Erythroblast (primary cell): Measurements from ENCODE around the gene CAMKK2.

Source experiments
- GATA1 ChIP-seq: IDR thresholded peaks from 2 replicates; pipeline ENCODE4 v1.6.1; 2011; ENCODE audit warnings: low read depth, mild to moderate bottlenecking, control low read depth, low read length, moderate library complexity
- POLR2A ChIP-seq: IDR thresholded peaks from 2 replicates; pipeline ENCODE4 v1.6.1; 2011; ENCODE audit warnings: mild to moderate bottlenecking, low read length

DNA sequence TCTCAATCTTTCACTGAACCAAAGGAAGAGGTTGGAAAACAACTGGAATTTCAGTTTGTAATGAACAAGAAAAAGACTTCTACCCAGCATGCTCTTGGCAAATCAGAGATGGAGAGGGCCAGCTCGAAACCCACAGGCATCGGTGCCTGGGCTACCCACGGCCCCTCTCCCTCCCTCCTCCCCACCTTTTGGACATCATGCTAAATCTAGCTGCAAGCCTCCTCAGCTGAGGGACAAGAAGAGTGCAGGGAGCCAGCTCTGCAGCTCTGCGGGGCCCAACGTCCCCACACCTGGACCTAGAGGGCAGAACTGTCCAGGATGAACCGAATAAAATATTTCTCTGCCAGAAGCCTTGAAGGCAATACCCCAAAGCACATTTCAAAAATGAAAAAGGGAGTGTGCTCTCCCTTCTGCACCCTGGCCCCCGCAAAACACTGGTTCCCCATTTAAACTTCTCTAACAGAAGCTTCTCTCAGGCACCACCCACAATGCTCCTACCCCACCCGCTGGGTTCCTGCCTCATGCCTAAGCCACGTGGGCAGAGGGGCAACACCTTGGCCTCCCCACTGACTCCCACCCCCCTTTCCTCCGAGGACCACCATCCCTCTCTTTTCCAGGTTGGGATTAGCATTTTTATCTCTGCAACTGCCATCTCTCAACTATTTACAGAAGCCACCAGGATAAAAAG lies 8.2 kb downstream of the CAMKK2 start:
- TF ChIP-seq GATA1: no peak
- no peak for TF ChIP-seq POLR2A
